ENCODE data around the gene NOVA2.
A peak's percentile ranks its signal among the peaks of the same experiment; 100 is the strongest.

NOVA2 gene

GRCh38 chr19:46019270-46019669 lies 45.6 kb upstream of the NOVA2 start:
- DNase-seq (ENCODE audit: low read depth), result no peak

GRCh38 chr19:46018729-46019251 lies 45.1 kb upstream of the NOVA2 start:
- DNase-seq (ENCODE audit: low read depth), result no peak
- H3K4me3 ChIP-seq (ENCODE audit: low read depth, low read length), result no peak overlapping the region
- TF ChIP-seq, protein P1, sequence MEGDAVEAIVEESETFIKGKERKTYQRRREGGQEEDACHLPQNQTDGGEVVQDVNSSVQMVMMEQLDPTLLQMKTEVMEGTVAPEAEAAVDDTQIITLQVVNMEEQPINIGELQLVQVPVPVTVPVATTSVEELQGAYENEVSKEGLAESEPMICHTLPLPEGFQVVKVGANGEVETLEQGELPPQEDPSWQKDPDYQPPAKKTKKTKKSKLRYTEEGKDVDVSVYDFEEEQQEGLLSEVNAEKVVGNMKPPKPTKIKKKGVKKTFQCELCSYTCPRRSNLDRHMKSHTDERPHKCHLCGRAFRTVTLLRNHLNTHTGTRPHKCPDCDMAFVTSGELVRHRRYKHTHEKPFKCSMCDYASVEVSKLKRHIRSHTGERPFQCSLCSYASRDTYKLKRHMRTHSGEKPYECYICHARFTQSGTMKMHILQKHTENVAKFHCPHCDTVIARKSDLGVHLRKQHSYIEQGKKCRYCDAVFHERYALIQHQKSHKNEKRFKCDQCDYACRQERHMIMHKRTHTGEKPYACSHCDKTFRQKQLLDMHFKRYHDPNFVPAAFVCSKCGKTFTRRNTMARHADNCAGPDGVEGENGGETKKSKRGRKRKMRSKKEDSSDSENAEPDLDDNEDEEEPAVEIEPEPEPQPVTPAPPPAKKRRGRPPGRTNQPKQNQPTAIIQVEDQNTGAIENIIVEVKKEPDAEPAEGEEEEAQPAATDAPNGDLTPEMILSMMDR (IDR thresholded peaks at IDR 0.05; ENCODE audit: insufficient read depth, low read depth, low read length, missing control alignments), result no peak

More at GRCh38 chr19:46019270-46019669, 45.6 kb upstream of the NOVA2 start:
- H3K4me3 ChIP-seq (ENCODE audit: low read depth, low read length), result no peak overlapping the region
- TF ChIP-seq, protein P1 (IDR thresholded peaks at IDR 0.05; ENCODE audit: insufficient read depth, low read depth, low read length, missing control alignments), result no peak

GRCh38 chr19:46017874-46018675 lies 44.4 kb upstream of the NOVA2 start:
- no peak for DNase-seq (ENCODE audit: low read depth)
- TF ChIP-seq, protein P1 (IDR thresholded peaks at IDR 0.05; ENCODE audit: insufficient read depth, low read depth, low read length, missing control alignments), result no peak
- no peak overlapping the region for H3K4me3 ChIP-seq (ENCODE audit: low read depth, low read length)

DNA sequence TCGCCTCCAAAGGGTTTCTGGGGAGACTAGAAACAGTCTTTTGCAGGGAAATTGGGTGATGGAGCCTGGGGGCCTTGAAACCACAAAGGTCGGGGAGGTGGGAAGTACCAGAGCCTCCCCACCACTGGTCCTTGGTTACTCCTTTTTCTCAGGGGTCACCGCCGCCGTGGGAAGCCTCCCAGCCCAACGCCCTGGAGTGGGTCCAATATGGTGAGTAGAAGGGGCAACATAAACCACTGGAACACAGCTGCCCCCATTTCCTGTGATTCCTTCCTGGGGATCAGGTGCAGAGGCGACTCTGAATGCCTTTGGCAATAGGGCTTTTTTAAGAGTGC lies 43.4 kb upstream of the NOVA2 start:
- TF ChIP-seq, protein P1 (IDR thresholded peaks at IDR 0.05; ENCODE audit: insufficient read depth, low read depth, low read length, missing control alignments), result no peak
- DNase-seq (ENCODE audit: low read depth), result no peak

GRCh38 chr19:46016426-46017094 lies 42.9 kb upstream of the NOVA2 start:
- peak overlapping the region; percentile 70 for H3K4me3 ChIP-seq (ENCODE audit: low read depth, low read length)
- DNase-seq (ENCODE audit: low read depth), result peak; percentile 86
- TF ChIP-seq, protein P1 (IDR thresholded peaks at IDR 0.05; ENCODE audit: insufficient read depth, low read depth, low read length, missing control alignments), result peak; percentile 84

More for the DNA sequence above, 43.4 kb upstream of the NOVA2 start:
- H3K4me3 ChIP-seq (ENCODE audit: low read depth, low read length), result no peak overlapping the region

- DNase-seq (ENCODE audit: low read depth), result no peak
- TF ChIP-seq, protein P1 (IDR thresholded peaks at IDR 0.05; ENCODE audit: insufficient read depth, low read depth, low read length, missing control alignments), result no peak
- H3K4me3 ChIP-seq (ENCODE audit: low read depth, low read length), result peak overlapping the region; percentile 70; the same call in 1 of the 2 replicates
These were observed 42.2 kb upstream of the NOVA2 start for GRCh38 chr19:46015687-46016425.
